Mucosa of rectum (tissue), 2 donors: ENCODE measurements around the gene MEF2D.

ENCODE experiments used
- H3K27ac ChIP-seq, 2 donors: one replicate each; pipeline ENCODE4 v1.7.0; 2013; ENCODE audit warnings: inconsistent platforms in 2 of 2, low read depth in 2 of 2, low read length in 2 of 2
- H3K27me3 ChIP-seq, 2 donors: one replicate each; pipeline ENCODE4 v1.7.0; 2013; ENCODE audit warnings: low read length in 2 of 2; ENCODE audit not compliant: control insufficient read depth in 2 of 2, insufficient read depth in 2 of 2
- H3K36me3 ChIP-seq, 2 donors: one replicate each; pipeline ENCODE4 v1.7.0; 2013; ENCODE audit warnings: low read length in 2 of 2; ENCODE audit not compliant: control insufficient read depth in 2 of 2, insufficient read depth in 2 of 2
- H3K4me1 ChIP-seq, 2 donors: one replicate each; pipeline ENCODE4 v1.7.0; 2013; ENCODE audit warnings: low read length in 2 of 2, mild to moderate bottlenecking in 1 of 2; ENCODE audit not compliant: control insufficient read depth in 2 of 2, insufficient read depth in 2 of 2
- H3K4me3 ChIP-seq, 2 donors: one replicate each; pipeline ENCODE4 v1.7.0; 2013; ENCODE audit warnings: low read length in 2 of 2
- H3K9ac ChIP-seq, 2 donors: one replicate each; pipeline ENCODE4 v1.7.0; 2013; ENCODE audit warnings: low read length in 2 of 2, low read depth in 1 of 2, mild to moderate bottlenecking in 1 of 2
- H3K9me3 ChIP-seq, 2 donors: one replicate each; pipeline ENCODE4 v1.7.0; 2013; ENCODE audit warnings: low read length in 2 of 2; ENCODE audit not compliant: control insufficient read depth in 2 of 2
- donor health status: healthy.
- donor health status: Normal muscosa, but diverticular disease.

MEF2D gene

GRCh38 chr1:156500543-156500792, at the start of gene MEF2D:
TSS of gene MEF2D (minus strand) at chr1:156500775. CDS start at chr1:156483292, 17,483 bp downstream.
- Histone ChIP-seq H3K27me3 (no peaks in the 10 kb centered on the region), H3K4me1 (peaks cover 69 to 73% of the 10 kb centered on the region in 2 donors), H3K27ac (peak within 1 kb of the TSS; percentile 100), H3K4me3 (peak within 1 kb of the TSS; percentile 88 to 96), H3K36me3 (no peaks in the 10 kb centered on the region), H3K9ac (peak within 1 kb of the TSS; percentile 98), H3K9me3 (no peaks in the 10 kb centered on the region)

GRCh38 chr1:156550346-156550745, 49.8 kb upstream of the MEF2D start:
- no peak overlapping the region for H3K27ac ChIP-seq
- no peak overlapping the region for H3K4me3 ChIP-seq
- H3K9ac ChIP-seq: no peak overlapping the region
- no peaks in the 10 kb centered on the region for H3K4me1 ChIP-seq
- no peaks in the 10 kb centered on the region for H3K36me3 ChIP-seq
- no peaks in the 10 kb centered on the region for H3K9me3 ChIP-seq
- H3K27me3 ChIP-seq: no peaks in the 10 kb centered on the region

DNA sequence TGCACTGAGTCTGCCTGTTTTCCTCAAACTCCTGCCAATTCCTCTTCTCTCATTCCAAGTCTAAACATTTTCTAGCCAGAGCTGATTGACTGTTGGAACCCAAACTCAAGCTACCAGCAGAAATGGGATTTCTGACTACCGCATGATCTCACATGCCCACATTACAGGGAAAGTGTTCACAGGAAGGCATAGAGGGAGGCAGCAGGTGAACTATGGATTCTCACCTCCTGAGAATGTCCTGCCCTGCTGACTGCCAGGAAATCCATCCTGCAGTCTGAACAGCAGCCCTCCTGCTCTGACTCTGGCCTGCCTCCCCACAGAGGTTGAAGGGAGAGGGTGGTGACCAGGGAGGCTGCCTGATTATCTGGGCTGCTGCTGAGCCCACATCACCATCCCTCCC, 49.3 kb upstream of the MEF2D start:
- H3K27ac ChIP-seq: no peak overlapping the region
- H3K4me3 ChIP-seq: no peak overlapping the region
- no peaks in the 10 kb centered on the region for H3K27me3 ChIP-seq
- H3K36me3 ChIP-seq: no peaks in the 10 kb centered on the region
- no peak overlapping the region for H3K9ac ChIP-seq
- no peaks in the 10 kb centered on the region for H3K4me1 ChIP-seq
- H3K9me3 ChIP-seq: no peaks in the 10 kb centered on the region

DNA sequence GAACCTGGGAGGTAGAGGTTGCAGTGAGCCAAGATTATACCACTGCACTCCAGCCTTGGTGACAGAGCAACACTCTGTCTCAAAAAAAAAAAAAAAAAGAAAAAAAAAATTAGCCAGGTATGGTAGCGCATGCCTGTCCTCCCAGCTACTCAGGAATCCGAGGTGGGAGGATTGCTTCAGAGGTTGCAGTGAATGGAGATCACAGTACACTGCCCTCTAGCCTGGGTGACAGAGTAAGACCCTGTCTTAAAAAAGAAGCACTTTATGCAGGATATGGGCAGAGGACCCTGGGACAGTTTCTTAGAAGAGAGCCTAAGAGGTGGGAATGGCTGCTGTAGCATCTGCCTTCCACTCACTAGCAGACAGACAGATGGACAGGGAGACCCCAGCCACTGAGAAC, 48.8 kb upstream of the MEF2D start:
- H3K4me1 ChIP-seq: no peaks in the 10 kb centered on the region
- no peaks in the 10 kb centered on the region for H3K27me3 ChIP-seq
- H3K36me3 ChIP-seq: no peaks in the 10 kb centered on the region
- no peak overlapping the region for H3K27ac ChIP-seq
- H3K9me3 ChIP-seq: no peaks in the 10 kb centered on the region
- H3K9ac ChIP-seq: no peak overlapping the region
- H3K4me3 ChIP-seq: no peak overlapping the region

DNA sequence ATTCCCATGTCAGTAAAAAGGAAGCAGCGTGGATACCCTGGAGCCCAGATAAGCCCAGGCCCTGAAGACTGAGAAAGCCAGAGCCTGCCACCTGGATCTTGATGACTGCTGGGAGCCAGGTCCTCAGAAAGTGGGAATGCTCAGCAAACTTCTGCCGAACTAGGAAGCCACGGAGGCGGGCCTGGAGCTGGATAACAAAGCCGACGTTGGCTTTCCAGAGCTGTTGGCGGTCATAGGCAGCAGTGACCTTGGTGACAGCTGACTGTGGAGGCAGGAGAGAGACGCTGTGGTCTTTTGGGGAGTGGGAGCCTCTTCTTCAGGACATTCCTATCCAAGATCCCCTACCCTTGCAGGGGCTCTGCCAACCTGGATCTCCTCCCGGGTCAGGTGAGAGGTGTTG, 47.4 kb upstream of the MEF2D start:
- Histone ChIP-seq H3K36me3 (no peaks in the 10 kb centered on the region), H3K27me3 (no peaks in the 10 kb centered on the region), H3K9me3 (no peaks in the 10 kb centered on the region), H3K27ac (no peak overlapping the region), H3K4me3 (no peak overlapping the region), H3K9ac (no peak overlapping the region), H3K4me1 (no peaks in the 10 kb centered on the region)

DNA sequence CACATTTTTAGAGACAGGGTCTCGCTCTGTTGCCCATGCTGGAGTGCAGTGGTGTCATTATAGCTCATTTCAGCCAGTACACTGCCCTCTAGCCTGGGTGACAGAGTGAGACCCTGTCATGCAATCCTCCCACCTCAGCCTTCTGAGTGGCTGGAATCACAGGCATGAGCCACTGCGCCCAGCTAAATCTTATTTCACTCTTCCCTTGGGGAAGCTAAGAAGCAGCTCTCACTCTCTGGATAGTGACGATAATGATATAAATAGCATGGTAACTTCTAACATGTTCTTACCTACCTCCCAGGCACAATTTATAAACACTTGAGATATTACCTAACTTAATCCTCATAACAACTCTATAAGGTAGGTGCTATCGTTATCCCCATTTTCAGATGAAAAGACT, 46.9 kb upstream of the MEF2D start:
- Histone ChIP-seq H3K4me3 (no peak overlapping the region), H3K9ac (no peak overlapping the region), H3K36me3 (no peaks in the 10 kb centered on the region), H3K9me3 (no peaks in the 10 kb centered on the region), H3K27me3 (no peaks in the 10 kb centered on the region), H3K27ac (no peak overlapping the region), H3K4me1 (no peaks in the 10 kb centered on the region)

DNA sequence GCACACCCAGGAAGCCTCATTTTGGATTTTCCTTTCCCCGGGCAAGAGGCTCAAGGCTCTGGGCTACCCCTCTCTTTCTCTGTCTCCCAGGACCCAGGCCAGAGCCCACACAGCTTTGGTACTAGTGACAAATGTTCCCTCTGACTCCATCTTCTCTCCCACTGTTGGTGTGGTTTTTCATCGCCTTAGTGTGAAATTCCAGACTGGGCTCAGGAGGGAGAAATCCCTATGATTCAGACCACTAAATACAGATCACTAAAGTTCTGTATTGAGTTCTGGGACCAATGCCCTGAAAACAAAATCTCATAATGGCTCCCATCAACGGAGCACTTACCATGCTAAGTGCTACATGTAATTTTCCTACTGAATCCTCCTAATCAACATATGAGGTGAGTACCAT, 45.7 kb upstream of the MEF2D start:
- Histone ChIP-seq H3K9ac (no peak overlapping the region), H3K9me3 (no peaks in the 10 kb centered on the region), H3K4me3 (no peak overlapping the region), H3K27ac (no peak overlapping the region), H3K4me1 (no peaks in the 10 kb centered on the region), H3K27me3 (no peaks in the 10 kb centered on the region), H3K36me3 (no peaks in the 10 kb centered on the region)

GRCh38 chr1:156544592-156545102, 44.1 kb upstream of the MEF2D start:
- Histone ChIP-seq H3K4me3 (no peak overlapping the region), H3K36me3 (no peaks in the 10 kb centered on the region), H3K27me3 (no peaks in the 10 kb centered on the region), H3K9me3 (no peaks in the 10 kb centered on the region), H3K9ac (no peak overlapping the region), H3K4me1 (no peaks in the 10 kb centered on the region), H3K27ac (no peak overlapping the region)

GRCh38 chr1:156543066-156543465, 42.5 kb upstream of the MEF2D start:
- Histone ChIP-seq H3K27ac (no peak overlapping the region), H3K4me1 (no peaks in the 10 kb centered on the region), H3K9ac (no peak overlapping the region), H3K9me3 (no peaks in the 10 kb centered on the region), H3K36me3 (peaks cover 0 to 2% of the 10 kb centered on the region in 2 donors), H3K27me3 (no peaks in the 10 kb centered on the region), H3K4me3 (no peak overlapping the region)

GRCh38 chr1:156540955-156541354, 40.4 kb upstream of the MEF2D start:
- no peak overlapping the region for H3K4me3 ChIP-seq
- no peak overlapping the region for H3K9ac ChIP-seq
- no peaks in the 10 kb centered on the region for H3K27me3 ChIP-seq
- H3K9me3 ChIP-seq: no peaks in the 10 kb centered on the region
- no peaks in the 10 kb centered on the region for H3K4me1 ChIP-seq
- H3K36me3 ChIP-seq: peaks cover 2 to 3% of the 10 kb centered on the region in 2 donors
- no peak overlapping the region for H3K27ac ChIP-seq

GRCh38 chr1:156539818-156540355, 39.3 kb upstream of the MEF2D start:
- Histone ChIP-seq H3K27ac (no peak overlapping the region), H3K4me3 (no peak overlapping the region), H3K9me3 (no peaks in the 10 kb centered on the region), H3K36me3 (peaks cover 2 to 3% of the 10 kb centered on the region in 2 donors), H3K4me1 (no peaks in the 10 kb centered on the region), H3K27me3 (no peaks in the 10 kb centered on the region), H3K9ac (no peak overlapping the region)
